Measurements from ENCODE around the gene PRICKLE1.

DNA sequence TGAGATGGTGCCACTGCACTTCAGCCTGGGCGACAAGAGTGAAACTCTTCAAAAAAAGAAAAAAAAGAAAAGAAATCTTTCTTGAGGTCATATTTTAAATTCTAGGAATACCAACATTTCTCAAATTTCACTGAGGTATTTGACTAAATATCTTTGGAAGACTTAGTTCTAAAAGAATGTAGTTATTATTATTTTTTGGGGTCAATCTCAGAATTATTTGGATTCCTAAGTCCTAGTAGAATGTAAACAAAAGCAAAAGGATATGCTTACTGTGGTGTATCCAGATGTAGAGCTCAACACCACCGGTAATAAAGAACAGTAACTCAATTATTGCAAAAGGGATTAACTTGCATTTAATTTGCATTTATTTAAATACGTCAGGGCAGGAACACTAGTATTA is 25.0 kb downstream of the PRICKLE1 start:
- TF ChIP-seq, protein P1, sequence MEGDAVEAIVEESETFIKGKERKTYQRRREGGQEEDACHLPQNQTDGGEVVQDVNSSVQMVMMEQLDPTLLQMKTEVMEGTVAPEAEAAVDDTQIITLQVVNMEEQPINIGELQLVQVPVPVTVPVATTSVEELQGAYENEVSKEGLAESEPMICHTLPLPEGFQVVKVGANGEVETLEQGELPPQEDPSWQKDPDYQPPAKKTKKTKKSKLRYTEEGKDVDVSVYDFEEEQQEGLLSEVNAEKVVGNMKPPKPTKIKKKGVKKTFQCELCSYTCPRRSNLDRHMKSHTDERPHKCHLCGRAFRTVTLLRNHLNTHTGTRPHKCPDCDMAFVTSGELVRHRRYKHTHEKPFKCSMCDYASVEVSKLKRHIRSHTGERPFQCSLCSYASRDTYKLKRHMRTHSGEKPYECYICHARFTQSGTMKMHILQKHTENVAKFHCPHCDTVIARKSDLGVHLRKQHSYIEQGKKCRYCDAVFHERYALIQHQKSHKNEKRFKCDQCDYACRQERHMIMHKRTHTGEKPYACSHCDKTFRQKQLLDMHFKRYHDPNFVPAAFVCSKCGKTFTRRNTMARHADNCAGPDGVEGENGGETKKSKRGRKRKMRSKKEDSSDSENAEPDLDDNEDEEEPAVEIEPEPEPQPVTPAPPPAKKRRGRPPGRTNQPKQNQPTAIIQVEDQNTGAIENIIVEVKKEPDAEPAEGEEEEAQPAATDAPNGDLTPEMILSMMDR (IDR thresholded peaks at IDR 0.05; ENCODE audit: poor library complexity) = no peak
- TF ChIP-seq EZH2phosphoT487 (IDR thresholded peaks at IDR 0.05; ENCODE audit: low read depth, severe bottlenecking, unreplicated experiment) = no peak
- no peak for TF ChIP-seq EZH2 (IDR thresholded peaks at IDR 0.05; ENCODE audit: borderline replicate concordance)

All from hepatocyte (in vitro differentiated cells).